ENCODE measurements around the gene LRRC46.

LRRC46 gene

DNA sequence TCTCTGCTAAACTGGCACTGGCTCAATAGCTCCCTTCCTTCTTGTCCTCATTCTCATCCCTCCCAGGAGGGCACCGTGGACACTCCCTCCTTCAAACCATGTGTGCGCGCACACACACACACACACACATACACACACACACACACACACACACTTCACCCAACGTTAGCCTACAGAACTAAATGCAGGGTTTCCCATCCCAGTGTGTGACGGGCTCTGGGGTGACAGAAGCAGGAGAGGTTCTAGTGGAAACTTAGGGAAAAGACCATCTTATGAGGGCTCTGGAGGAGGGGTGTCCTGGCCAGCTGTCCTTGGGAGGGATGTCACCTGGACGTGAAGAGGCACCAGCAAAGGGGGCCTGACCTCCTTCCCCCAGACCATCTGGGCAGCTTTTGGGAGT is 29.6 kb upstream of the LRRC46 start:
- no peak overlapping the region for H3K9ac ChIP-seq (ENCODE audit: low read length in 2 of 2)
- H3K4me1 ChIP-seq (ENCODE audit: control insufficient read depth, insufficient read depth, low read length) = no peaks in the 10 kb centered on the region
- H3K27me3 ChIP-seq (ENCODE audit: control insufficient read depth in 1 of 2, insufficient read depth in 2 of 2, low read length in 2 of 2) = peaks cover 2% of the 10 kb centered on the region in 2 donors
- no peak overlapping the region for H3K4me3 ChIP-seq (ENCODE audit: low read length in 2 of 2)
- H3K27ac ChIP-seq (ENCODE audit: low read length) = no peak overlapping the region
- no peaks in the 10 kb centered on the region for H3K36me3 ChIP-seq (ENCODE audit: control insufficient read depth in 2 of 2, insufficient read depth in 2 of 2, low read length in 2 of 2)
- H3K9me3 ChIP-seq (ENCODE audit: control insufficient read depth in 2 of 2, low read length in 2 of 2) = no peaks in the 10 kb centered on the region

DNA sequence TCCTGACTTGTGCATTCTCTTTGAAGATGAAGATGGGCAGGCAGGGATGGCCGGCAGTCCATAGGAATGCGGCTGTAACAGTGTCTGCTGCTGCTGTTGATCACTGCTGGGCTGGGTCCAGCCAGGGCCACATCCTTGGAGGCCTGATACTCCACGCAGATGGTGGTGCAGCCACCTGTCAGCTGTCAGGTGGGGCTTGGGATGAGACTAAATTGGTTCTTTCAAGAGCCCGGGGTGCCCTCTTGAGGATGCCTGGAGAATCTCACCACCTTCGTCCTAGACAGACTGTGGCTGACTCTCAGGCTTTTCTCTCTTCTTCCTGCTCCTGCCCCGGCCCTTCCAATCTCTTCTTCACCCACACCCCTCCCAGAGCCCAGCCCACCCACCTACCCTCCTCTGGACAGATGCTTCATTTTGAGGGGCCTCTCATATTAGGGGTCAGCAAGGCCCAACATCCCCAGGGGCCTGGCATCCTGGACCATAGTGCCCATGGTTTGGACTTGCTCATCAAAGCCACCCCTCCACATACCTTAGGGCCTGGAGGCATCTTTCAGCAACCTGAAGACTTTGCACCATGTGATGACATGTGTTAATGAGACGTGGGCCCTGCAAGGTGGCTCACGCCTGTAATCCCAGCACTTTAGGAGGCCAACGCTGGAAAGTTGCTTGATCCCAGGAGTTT is 29.0 kb upstream of the LRRC46 start:
- H3K27ac ChIP-seq (ENCODE audit: low read length) = no peak overlapping the region

DNA sequence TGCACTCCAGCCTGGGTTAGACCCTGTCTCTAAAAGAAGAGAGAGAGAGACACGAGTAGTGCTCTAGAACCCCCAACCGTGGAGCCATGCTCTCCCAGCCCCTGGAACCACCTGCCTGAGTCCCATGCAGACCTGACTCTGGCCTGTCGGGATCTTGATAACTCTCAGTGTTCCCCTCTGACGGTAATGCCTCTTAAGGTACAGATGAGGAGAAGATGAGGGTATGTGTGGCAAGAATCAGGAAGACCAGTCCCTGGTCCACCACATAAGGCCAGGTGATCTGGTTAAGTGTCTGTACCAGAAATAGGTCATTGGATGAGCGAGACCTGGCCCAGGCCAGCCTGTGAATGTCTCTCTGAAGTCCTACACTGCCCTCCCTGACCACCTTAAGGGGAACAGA is 28.3 kb upstream of the LRRC46 start:
- H3K4me1 ChIP-seq (ENCODE audit: control insufficient read depth, insufficient read depth, low read length) = no peaks in the 10 kb centered on the region
- H3K27ac ChIP-seq (ENCODE audit: low read length) = no peak overlapping the region
- no peaks in the 10 kb centered on the region for H3K9me3 ChIP-seq (ENCODE audit: control insufficient read depth in 2 of 2, low read length in 2 of 2)
- H3K9ac ChIP-seq (ENCODE audit: low read length in 2 of 2) = no peak overlapping the region
- H3K4me3 ChIP-seq (ENCODE audit: low read length in 2 of 2) = no peak overlapping the region
- peaks cover 2% of the 10 kb centered on the region in 2 donors for H3K27me3 ChIP-seq (ENCODE audit: control insufficient read depth in 1 of 2, insufficient read depth in 2 of 2, low read length in 2 of 2)
- peaks cover 0 to 2% of the 10 kb centered on the region in 2 donors for H3K36me3 ChIP-seq (ENCODE audit: control insufficient read depth in 2 of 2, insufficient read depth in 2 of 2, low read length in 2 of 2)

More for the DNA sequence above, 29.0 kb upstream of the LRRC46 start:
- Histone ChIP-seq H3K9ac (ENCODE audit: low read length in 2 of 2) (no peak overlapping the region), H3K36me3 (ENCODE audit: control insufficient read depth in 2 of 2, insufficient read depth in 2 of 2, low read length in 2 of 2) (peaks cover 0 to 2% of the 10 kb centered on the region in 2 donors), H3K27me3 (ENCODE audit: control insufficient read depth in 1 of 2, insufficient read depth in 2 of 2, low read length in 2 of 2) (peaks cover 2% of the 10 kb centered on the region in 2 donors), H3K4me1 (ENCODE audit: control insufficient read depth, insufficient read depth, low read length) (no peaks in the 10 kb centered on the region), H3K9me3 (ENCODE audit: control insufficient read depth in 2 of 2, low read length in 2 of 2) (no peaks in the 10 kb centered on the region), H3K4me3 (ENCODE audit: low read length in 2 of 2) (no peak overlapping the region)

DNA sequence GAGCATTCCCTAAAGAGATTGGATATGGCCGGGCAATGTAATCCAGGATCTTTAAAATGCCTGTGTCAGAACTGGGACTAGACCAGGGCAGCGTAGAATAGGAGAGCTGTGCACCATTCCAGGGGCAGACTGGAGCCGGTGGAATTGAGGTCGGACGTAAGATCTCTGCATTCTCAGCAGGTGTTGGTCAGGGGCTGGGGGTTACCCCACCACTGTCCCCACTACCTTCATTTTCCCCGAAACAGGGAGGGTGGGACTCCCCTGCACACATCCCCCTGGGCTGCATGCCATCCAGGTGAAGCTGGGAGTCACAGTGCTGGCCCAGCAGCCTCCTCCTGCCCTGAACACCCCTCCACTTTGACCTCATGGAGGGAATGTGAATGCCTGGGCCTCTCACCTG is 27.7 kb upstream of the LRRC46 start:
- H3K9me3 ChIP-seq (ENCODE audit: control insufficient read depth in 2 of 2, low read length in 2 of 2) = no peaks in the 10 kb centered on the region
- no peak overlapping the region for H3K9ac ChIP-seq (ENCODE audit: low read length in 2 of 2)
- H3K4me1 ChIP-seq (ENCODE audit: control insufficient read depth, insufficient read depth, low read length) = no peaks in the 10 kb centered on the region
- H3K36me3 ChIP-seq (ENCODE audit: control insufficient read depth in 2 of 2, insufficient read depth in 2 of 2, low read length in 2 of 2) = peaks cover 0 to 3% of the 10 kb centered on the region in 2 donors
- H3K27ac ChIP-seq (ENCODE audit: low read length) = no peak overlapping the region
- H3K27me3 ChIP-seq (ENCODE audit: control insufficient read depth in 1 of 2, insufficient read depth in 2 of 2, low read length in 2 of 2) = peaks cover 2% of the 10 kb centered on the region in 2 donors
- H3K4me3 ChIP-seq (ENCODE audit: low read length in 2 of 2) = no peak overlapping the region

DNA sequence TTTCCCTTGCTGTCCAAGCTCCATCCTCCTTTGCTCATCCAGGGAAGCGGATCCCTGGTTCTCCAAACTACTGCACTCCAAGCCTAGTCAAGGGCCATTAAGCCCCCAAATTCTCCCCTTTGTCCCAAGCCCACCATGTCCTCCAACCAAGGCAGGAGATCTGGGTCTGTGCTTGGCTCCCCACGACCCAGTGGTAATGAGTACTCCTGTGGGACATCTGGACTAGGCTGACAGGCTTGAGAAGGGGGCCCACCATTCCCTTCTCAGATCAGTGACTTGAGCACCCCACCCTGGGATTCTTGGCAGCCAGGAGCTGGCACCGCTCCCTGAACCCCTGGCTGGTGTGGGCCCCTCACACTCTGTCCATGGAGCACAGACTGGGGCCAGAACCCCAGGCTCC is 27.0 kb upstream of the LRRC46 start:
- H3K9me3 ChIP-seq (ENCODE audit: control insufficient read depth in 2 of 2, low read length in 2 of 2) = no peaks in the 10 kb centered on the region
- H3K9ac ChIP-seq (ENCODE audit: low read length in 2 of 2) = no peak overlapping the region
- H3K4me1 ChIP-seq (ENCODE audit: control insufficient read depth, insufficient read depth, low read length) = no peaks in the 10 kb centered on the region
- peaks cover 3 to 4% of the 10 kb centered on the region in 2 donors for H3K36me3 ChIP-seq (ENCODE audit: control insufficient read depth in 2 of 2, insufficient read depth in 2 of 2, low read length in 2 of 2)
- H3K27ac ChIP-seq (ENCODE audit: low read length) = no peak overlapping the region
- no peak overlapping the region for H3K4me3 ChIP-seq (ENCODE audit: low read length in 2 of 2)
- H3K27me3 ChIP-seq (ENCODE audit: control insufficient read depth in 1 of 2, insufficient read depth in 2 of 2, low read length in 2 of 2) = peaks cover 2% of the 10 kb centered on the region in 2 donors

DNA sequence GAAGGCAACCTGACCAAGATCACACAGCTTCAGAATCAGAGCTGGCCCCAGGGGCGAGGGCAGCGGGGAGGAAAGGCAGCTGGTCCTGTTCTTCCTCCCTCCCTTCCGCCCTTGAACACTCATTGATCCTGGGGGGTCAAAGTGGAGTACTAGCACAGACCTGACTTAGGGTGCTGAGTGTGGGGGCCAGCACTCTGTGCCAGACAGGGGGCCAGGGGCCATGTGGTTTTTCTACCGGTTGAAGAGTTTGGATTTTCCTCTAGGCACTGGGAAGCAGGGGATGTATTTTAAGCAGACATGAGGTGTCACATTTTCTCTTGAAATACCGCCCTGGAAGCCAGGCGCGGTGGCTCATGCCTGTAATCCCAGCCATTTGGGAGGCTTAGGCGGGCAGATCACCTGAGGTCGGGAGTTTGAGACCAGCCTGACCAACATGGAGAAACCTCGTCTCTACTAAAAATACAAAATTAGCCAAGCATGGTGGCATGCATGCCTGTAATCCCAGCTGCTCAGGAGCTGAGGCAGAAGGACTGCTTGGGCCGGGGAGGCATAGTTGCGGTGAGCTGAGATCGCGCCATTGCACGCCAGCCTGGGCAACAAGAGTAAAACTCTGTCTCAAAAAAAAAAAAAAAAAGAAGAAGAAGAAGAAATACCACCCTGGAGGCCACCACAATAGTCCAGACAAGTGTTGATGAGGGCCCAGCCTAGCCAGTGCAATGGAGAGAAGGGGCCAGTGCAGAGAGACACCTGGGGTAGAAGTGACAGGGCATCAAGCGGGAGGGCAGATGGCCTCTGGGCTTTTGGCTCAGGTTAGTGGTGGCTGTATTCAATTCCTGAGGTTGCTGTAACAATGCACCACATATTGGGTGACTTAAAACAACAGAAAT is 25.2 kb upstream of the LRRC46 start:
- Histone ChIP-seq H3K9me3 (ENCODE audit: control insufficient read depth in 2 of 2, low read length in 2 of 2) (no peaks in the 10 kb centered on the region), H3K36me3 (ENCODE audit: control insufficient read depth in 2 of 2, insufficient read depth in 2 of 2, low read length in 2 of 2) (peaks cover 3 to 4% of the 10 kb centered on the region in 2 donors), H3K27ac (ENCODE audit: low read length) (no peak overlapping the region), H3K9ac (ENCODE audit: low read length in 2 of 2) (no peak overlapping the region), H3K27me3 (ENCODE audit: control insufficient read depth in 1 of 2, insufficient read depth in 2 of 2, low read length in 2 of 2) (peaks cover 0 to 2% of the 10 kb centered on the region in 2 donors), H3K4me3 (ENCODE audit: low read length in 2 of 2) (no peak overlapping the region), H3K4me1 (ENCODE audit: control insufficient read depth, insufficient read depth, low read length) (no peaks in the 10 kb centered on the region)

DNA sequence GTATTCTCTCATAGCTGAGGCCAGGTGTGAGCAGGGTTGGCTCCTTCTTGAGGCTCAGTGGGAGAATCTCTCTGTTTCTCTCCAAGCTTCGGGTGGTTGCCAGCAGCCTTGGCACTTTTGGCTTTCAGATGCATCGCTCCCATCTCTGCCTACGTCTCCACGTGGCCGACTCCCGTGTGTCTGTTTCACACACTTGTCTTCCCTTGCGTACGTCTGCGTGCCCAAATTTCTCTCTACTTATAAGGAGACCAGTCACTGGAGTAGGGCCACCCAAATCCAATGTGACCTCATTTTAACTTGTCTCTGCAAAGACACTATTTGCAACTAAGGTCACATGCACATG is 24.6 kb upstream of the LRRC46 start:
- H3K27me3 ChIP-seq (ENCODE audit: control insufficient read depth in 1 of 2, insufficient read depth in 2 of 2, low read length in 2 of 2) = peaks cover 0 to 2% of the 10 kb centered on the region in 2 donors
- H3K4me1 ChIP-seq (ENCODE audit: control insufficient read depth, insufficient read depth, low read length) = no peaks in the 10 kb centered on the region
- H3K36me3 ChIP-seq (ENCODE audit: control insufficient read depth in 2 of 2, insufficient read depth in 2 of 2, low read length in 2 of 2) = peaks cover 3 to 4% of the 10 kb centered on the region in 2 donors
- no peaks in the 10 kb centered on the region for H3K9me3 ChIP-seq (ENCODE audit: control insufficient read depth in 2 of 2, low read length in 2 of 2)
- no peak overlapping the region for H3K4me3 ChIP-seq (ENCODE audit: low read length in 2 of 2)
- no peak overlapping the region for H3K27ac ChIP-seq (ENCODE audit: low read length)
- no peak overlapping the region for H3K9ac ChIP-seq (ENCODE audit: low read length in 2 of 2)

DNA sequence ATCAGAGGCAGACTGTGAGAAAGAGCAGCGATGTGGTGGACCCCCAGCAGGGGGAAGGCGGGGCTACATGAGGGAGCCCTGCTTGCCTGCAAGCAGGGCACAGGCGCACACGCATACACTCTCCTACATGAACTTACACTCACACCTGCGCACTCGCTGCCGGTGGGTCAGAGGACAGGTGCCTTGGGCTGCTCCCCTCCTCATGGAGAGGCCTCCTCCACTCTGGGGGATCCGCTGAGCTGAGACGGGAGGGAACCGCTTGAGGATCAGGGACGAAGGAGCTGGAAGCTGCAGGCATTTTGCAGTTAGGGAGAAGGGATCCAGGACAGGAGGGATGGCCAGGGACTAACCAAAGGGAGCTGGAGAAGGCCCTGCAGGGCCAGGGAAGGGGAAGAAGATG is 24.0 kb upstream of the LRRC46 start:
- Histone ChIP-seq H3K9ac (ENCODE audit: low read length in 2 of 2) (no peak overlapping the region), H3K36me3 (ENCODE audit: control insufficient read depth in 2 of 2, insufficient read depth in 2 of 2, low read length in 2 of 2) (peaks cover 3 to 4% of the 10 kb centered on the region in 2 donors), H3K27me3 (ENCODE audit: control insufficient read depth in 1 of 2, insufficient read depth in 2 of 2, low read length in 2 of 2) (no peaks in the 10 kb centered on the region), H3K4me1 (ENCODE audit: control insufficient read depth, insufficient read depth, low read length) (no peaks in the 10 kb centered on the region), H3K9me3 (ENCODE audit: control insufficient read depth in 2 of 2, low read length in 2 of 2) (no peaks in the 10 kb centered on the region), H3K4me3 (ENCODE audit: low read length in 2 of 2) (no peak overlapping the region), H3K27ac (ENCODE audit: low read length) (no peak overlapping the region)

DNA sequence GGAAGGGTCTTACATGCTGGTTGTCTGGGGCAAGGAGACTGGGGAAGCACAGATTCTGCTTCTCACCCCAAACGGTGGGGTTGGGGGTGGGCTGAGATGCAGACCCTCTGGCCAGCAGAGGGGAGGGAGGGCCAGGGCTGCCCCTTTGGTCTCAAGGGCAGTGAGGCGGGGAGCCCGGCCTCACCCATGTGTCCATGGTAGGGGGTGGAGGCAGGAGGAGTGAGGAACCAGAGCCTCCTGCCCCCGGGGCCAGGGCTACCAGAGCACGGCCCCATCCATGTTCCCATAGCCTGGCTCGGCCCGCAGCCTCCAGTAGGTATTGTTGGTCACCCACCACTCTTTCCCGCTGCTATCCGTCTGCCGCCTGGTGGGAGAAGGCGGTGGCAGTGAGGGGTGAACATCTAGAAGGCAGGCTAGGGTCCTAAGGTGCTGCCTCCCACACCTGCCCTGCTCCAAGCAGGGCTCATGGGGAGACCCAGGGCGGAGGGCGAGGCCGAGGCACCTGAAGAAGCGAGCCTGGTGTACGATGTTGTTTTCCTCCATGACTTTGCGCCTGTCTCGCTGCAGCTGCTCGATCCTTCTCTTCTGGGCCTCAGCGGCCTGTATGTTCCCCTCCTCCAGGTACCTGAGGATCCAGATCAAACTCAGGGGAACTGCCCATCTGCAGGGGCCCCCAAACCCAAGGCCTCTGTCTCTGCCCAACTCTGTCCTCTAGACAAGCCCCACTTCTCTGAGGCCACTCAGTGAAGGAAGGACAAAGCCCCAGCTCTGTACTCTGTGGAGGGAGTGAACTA is 23.2 kb upstream of the LRRC46 start:
- H3K4me3 ChIP-seq (ENCODE audit: low read length in 2 of 2) = no peak overlapping the region
- no peaks in the 10 kb centered on the region for H3K4me1 ChIP-seq (ENCODE audit: control insufficient read depth, insufficient read depth, low read length)
- no peak overlapping the region for H3K9ac ChIP-seq (ENCODE audit: low read length in 2 of 2)
- H3K36me3 ChIP-seq (ENCODE audit: control insufficient read depth in 2 of 2, insufficient read depth in 2 of 2, low read length in 2 of 2) = peaks cover 3 to 4% of the 10 kb centered on the region in 2 donors
- no peaks in the 10 kb centered on the region for H3K27me3 ChIP-seq (ENCODE audit: control insufficient read depth in 1 of 2, insufficient read depth in 2 of 2, low read length in 2 of 2)
- H3K27ac ChIP-seq (ENCODE audit: low read length) = no peak overlapping the region
- no peaks in the 10 kb centered on the region for H3K9me3 ChIP-seq (ENCODE audit: control insufficient read depth in 2 of 2, low read length in 2 of 2)

DNA sequence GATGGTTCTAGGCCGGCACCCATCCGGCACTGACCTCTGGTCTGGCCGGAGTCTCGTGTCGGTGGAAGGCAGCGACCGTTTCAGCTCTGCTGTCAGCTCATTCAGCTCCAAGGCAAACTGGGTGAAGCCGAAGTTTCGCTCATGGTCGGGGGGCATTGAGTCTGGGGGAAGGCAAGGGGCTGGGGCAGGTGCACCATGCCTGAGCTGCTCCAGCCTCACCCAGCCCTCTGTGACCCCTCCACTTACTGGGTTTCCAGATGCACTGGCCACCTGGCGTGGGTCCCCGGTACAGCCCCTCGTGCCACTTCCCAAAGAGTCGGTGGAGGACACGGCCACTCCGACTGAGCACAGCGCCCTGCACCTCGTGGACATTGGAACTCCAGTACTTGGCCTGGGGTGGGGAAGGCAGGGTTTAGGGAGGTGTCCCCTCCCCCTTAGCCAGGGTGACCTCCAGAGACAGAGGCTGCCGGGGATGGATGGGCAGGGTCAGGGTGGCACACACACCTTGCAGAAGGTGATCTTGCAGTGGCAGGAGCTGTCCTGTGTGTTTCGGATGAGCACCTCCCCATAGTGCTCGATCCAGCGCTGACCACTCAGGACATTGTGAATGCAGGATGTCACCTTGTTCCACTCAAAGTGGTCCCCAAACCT is 22.5 kb upstream of the LRRC46 start:
- Histone ChIP-seq H3K9me3 (ENCODE audit: control insufficient read depth in 2 of 2, low read length in 2 of 2) (no peaks in the 10 kb centered on the region), H3K27ac (ENCODE audit: low read length) (no peak overlapping the region), H3K36me3 (ENCODE audit: control insufficient read depth in 2 of 2, insufficient read depth in 2 of 2, low read length in 2 of 2) (peaks cover 3 to 4% of the 10 kb centered on the region in 2 donors), H3K4me1 (ENCODE audit: control insufficient read depth, insufficient read depth, low read length) (no peaks in the 10 kb centered on the region), H3K9ac (ENCODE audit: low read length in 2 of 2) (no peak overlapping the region), H3K4me3 (ENCODE audit: low read length in 2 of 2) (no peak overlapping the region), H3K27me3 (ENCODE audit: control insufficient read depth in 1 of 2, insufficient read depth in 2 of 2, low read length in 2 of 2) (no peaks in the 10 kb centered on the region)
